IPS DF 4.7 (cell line): ENCODE data around the gene ATP6V0C.
"Not testable (repeated sequence)": the region's sequence is repeated elsewhere in the genome, so short reads cannot be mapped to it uniquely, and the experiment has no call there.

Source experiments
- DNase-seq: peaks from one replicate; pipeline ENCODE4 v3.0.0-alpha.2; 2013; ENCODE audit warnings: low spot score; ENCODE audit errors: extremely low read depth

The ATP6V0C gene

DNA sequence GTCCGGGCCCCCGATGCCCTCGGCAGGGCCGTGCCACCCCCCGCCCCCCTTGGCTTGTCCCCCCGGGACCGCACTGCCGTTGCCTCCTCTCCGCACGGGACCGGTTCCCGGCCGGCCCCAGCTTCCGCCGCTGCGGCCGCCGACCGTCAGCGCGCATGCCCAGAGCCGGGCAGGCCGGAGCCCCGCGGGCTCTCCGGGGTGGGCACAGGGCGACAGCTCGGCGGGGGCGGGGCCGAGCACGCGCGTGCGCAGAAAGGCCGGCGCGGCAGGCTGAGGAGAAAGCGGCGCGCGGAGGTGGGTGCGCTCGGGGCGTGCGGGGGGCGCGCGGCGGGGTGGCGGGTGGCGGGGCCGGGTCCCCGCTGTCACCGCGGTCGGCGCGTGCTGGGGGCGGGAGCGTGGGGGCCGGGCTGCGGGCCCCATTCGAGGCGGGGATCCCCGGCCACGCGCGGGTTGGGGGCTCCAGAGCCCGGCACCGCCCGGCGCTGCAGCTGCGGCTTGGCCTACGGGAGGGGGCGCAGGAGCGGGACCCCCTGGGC is 38.8 kb upstream of the ATP6V0C start, which contains the start of gene TBC1D24:
Gene TBC1D24 (plus strand): TSS at position 251 of the 536 bp plus-strand sequence. CDS start 21,022 bp downstream, outside the sequence.
- DNase-seq: no peak

DNA sequence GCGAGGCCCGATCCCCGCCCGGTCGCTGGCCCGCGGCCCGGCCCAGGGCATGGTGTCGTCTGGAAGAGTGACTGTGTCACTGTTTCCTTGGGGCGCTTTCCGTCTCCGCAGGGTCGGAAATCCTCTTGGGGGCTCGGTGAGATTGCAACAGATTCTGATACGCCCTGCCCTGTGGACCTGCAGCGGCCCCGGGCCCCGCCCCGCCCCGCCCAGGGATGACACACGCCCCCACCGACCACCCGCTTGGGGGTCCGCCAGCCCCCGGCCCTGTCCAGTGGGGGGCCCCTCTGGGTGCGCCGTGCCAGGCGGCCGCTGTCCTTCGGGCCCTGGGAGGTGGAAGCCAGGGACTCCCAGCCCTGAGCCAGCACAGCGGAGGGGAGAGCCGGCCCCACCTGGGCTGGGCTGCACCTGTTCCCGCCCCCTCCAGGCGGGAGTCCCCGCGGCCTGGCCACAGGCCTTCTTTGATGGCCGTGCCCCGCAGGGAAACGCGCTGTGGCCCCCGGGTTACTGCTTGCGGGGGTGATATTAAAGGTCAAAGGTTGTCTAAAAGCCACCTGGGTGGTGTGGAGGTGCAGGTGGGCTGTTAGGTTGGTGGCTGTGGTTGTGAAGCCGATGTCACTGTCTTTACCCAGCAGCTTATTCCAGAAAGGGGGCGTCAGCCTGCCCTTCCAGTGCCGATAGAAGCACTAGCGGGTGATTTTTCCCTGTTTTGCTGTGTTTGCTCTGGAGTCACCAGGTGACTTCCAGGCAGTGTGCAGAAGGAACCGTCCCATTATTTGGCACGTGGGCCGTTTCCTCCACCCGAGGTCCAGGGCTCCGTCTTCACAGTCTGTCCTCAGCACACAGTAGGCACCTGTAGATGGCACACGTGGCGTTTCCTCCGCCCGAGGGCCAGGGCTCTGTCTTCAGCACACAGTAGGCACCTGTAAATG is 38.1 kb upstream of the ATP6V0C start:
- no peak for DNase-seq

DNA sequence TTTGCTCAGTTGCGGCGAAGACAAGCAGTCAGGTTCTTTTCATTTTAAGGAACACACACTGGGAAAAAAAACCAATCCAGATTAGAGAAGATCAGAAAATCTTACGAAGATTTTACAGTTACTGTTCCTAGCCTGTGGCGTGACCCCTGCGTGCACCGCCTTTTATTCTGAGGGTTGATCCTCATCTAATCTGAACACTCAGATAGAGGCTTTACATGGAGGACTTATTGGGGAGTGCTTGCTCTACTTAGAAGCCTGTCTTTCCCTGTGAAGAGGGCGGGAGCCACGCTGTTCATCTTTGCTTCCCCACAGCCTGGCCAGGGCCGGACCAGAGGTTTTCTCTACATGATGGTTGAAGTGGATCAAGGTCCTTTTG is 37.4 kb upstream of the ATP6V0C start:
- DNase-seq: no peak

DNA sequence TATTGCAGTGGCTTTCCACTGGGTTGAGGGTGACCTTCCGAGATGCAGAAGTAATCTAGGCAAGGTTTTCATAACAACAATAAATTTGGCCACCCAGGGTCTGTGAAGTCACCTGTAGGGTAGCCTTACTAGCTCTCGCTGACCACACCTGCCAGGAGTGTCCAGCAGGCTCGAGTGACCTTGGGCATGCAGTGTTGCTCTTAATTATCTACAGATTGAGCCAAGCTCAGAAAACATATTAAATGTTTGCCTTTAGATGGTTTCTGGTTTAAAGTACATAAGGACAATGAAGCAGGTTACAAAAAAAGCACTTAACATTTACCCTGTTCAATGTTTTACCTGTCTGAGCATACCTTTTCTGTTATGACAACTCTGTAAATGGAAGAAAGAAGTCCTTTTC is 37.0 kb upstream of the ATP6V0C start:
- DNase-seq: no peak

DNA sequence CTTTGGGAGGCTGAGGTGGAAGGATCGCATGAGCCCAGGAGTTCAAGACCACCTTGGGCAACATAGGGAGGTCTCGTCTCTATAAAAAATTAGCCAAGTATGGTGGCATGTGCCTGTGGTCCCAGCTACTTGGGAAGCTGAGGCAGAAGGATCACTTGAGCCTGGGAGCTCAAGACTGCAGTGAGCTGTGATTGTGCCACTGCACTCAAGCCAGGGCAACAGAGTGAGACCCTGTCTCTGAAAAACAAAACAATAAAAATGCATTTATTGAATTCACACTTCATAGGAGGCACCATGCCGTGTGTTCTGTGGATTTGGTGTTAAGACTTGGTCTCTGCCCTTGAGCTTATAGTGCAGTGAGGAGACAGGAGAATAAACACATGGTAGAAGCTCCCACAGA is 36.4 kb upstream of the ATP6V0C start:
- DNase-seq: no peak

DNA sequence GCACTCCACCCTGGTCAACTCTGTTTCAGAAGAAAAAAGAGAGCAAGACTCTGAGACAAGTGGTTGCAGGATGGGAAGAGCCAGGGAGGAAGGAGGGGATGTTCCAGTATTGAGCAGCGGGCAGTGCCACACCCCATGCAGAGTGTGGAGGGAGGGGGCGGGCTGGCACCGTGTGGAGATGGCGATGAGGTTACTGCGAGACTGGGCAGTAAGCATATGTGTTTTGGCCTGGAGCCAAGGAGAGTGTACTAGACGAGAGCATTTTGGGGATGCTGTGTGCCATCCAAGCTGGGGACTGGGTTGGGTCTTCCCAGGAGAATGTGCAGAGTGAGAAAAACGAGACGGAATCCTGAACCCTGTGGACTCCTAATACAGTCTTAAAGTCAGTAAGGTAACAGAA is 35.5 kb upstream of the ATP6V0C start:
- DNase-seq: no peak

DNA sequence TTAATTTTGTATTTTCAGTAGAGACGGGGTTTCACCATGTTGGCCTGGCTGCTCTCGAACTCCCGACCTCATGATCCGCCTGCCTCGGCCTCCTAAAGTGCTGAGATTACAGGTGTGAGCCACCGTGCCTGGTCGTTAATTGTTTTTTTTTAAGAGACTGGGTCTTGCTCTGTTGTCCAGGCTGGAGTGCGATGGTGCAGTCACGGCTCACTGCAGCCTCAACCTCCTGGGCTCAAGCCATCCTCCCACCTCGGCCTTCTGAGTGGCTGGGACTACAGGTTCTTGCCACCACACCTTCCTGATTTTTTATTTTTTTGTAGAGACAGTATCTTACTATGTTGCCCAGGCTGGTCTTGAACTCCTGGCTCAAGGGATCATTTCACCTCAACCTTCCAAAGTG is 33.8 kb upstream of the ATP6V0C start:
- not testable (repeated sequence) for DNase-seq

DNA sequence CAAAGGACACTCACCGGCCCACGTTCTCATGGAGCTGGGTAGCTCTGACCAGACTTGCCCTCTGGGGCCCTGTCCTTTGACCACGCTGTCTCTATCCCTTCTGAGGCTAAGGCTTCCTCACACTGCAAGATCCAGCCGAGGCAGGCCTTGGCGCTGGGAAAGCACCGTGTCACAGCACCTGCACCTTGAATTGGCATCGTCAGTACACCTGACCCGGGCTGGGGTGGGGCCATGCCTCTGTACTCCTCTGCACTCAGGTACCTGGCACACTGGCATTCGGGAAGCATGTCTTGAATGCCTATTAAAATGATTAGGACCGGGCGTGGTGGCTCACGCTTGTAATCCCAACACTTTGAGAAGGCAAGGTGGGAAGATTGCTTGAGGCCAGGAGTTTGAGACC is 32.8 kb upstream of the ATP6V0C start:
- DNase-seq: no peak

DNA sequence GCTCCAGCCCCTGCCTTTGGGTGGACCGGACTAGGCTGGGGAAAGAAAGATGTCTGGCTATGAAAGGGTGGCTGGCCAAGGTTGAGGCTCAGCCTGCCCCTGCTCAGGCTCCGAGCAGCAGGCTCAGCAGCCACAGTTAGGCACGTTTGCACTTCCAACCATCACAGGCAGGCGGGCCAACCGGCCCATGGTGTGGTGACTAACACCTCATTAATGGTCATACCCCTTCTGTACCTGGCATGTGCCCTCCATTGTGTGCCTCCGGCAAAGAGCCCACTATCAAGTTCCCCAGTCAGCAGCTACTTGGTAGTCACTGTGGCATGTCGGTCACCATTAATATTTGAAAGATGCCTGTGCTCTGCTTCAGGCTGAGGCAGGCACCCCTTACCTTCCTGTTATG is 32.1 kb upstream of the ATP6V0C start:
- DNase-seq: no peak

DNA sequence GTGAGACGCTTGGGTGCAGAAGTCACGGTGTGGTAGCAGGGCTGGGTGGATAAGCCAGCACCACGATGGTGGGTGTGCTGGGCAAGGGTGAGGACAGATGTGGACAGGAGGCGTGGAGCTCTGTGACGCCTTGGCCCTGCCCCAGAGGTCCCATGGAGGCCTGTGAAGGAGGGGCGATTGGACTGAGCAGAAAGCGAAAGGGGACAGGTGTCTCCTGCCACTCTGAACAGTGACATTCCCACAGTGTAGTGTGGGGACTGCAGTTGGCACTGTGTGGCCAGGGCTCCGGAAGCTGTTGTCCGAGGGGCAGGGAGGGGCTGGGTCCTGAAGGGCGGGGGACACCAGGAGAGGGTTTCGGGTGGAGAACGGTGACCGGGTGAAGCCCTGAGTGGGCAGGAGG is 31.5 kb upstream of the ATP6V0C start:
- DNase-seq: no peak

DNA sequence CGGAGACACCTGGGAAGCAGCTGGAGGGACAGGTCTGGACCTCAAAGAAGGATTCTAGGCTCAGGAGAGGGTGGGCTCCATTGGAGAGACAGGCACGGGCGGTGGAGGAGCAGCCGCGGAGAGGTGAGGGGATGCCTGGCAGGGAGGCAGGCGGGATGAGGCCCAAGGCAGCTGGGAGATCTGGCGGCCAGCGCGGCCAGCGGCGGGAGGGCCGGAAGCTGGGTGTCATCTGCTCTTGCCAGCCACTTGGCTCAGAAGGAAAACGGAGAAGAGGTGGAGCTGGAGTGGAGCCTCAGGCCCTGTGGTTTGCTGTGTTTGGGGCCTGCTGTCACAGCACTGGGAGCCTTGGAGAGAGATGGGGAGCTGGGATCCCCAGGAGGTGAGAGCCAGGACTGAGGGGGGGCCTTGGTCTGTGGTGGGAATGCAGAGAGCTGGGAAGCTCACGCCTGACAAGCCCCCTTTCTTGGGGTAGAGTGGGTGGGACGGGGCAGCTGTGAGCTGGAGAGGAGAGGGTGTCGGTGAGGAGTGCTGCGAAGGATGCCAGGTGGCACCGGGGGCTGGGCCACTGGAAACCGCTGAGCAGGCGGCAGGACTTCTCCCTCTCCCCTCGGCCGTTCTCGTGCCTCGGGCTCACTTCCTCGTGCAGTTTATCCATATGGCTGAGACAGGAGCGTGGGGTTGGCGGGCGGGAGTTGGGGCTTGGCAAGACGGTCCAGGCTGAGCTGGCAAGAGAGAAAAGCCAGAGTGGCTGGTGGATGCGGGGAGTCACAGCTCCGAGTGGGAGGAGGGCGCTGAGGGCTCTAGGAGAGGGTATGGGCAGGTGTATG is 30.8 kb upstream of the ATP6V0C start:
- no peak for DNase-seq

DNA sequence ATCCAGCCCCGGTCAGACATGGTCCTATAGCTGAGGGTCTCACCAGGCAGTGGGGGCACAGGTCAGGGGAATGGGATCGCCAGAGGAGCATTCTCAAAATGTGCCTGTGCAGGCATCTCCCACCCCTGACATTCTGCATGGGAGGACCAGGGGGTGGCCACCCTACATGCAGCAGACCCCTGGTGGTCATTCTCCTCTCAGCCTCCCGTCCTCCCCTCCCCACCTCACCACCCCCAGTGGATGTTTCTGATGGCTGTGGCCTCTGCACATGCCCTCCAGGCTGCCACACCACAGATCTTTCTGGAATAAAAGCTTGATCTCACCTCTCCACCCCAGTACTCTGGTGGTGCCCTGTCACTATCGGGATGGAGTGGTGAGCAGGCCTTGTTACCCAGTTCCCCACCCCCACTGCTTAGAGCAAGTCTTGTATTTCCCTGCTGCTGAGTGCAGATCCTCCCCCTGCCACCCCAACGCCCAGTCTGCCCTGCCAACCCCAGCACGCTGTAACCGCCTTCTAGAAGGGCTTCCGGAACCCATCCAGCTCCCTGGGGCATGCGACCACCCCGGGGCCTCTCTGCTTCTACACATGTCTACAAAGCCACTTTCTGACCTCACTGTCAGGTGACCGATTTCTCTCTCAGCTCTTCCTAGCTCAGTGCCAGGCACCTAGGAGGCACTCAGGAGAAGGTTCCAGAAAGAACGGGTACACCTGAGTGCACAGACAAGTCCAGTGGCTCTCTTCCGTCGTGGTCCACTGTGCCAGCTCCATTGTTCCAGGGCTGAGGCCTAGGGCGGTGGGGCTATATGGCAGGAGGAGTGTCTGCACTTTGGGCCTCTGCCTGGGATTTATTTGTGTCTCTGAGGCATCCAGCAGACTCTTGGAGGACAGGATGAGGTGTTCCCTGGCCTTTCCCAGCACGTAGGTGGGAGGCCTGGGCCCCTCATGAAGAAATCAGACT is 29.5 kb upstream of the ATP6V0C start:
- DNase-seq: no peak

DNA sequence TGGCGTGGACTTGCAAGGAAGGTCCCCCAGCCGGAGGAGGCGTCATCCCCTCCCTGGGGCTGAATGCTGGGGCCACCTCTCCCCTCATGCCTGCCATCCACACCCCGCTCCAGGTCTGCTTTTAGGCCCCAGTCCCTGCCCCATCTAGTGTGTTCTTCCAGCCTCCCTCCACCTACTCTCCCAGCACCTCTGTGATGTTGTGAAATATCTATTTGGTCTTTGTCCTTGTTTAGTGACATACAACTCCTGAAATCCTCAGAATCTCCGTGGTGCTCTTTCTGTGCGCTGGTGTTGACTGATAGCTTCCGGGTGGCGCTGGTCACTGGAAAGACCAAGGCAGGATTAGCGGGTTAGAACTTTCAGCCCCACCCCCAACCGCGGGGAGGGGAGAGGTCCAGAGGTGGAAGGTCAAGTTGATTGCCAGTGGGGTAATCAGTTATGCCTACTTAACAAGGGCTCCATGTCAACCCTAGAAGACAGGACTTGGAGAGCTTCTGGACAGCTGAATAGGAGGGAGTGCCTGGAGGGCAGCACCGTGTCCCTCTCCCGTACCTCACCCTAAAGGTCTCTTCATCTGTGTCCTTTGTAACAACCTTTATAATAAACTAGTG is 28.7 kb upstream of the ATP6V0C start:
- DNase-seq: no peak

DNA sequence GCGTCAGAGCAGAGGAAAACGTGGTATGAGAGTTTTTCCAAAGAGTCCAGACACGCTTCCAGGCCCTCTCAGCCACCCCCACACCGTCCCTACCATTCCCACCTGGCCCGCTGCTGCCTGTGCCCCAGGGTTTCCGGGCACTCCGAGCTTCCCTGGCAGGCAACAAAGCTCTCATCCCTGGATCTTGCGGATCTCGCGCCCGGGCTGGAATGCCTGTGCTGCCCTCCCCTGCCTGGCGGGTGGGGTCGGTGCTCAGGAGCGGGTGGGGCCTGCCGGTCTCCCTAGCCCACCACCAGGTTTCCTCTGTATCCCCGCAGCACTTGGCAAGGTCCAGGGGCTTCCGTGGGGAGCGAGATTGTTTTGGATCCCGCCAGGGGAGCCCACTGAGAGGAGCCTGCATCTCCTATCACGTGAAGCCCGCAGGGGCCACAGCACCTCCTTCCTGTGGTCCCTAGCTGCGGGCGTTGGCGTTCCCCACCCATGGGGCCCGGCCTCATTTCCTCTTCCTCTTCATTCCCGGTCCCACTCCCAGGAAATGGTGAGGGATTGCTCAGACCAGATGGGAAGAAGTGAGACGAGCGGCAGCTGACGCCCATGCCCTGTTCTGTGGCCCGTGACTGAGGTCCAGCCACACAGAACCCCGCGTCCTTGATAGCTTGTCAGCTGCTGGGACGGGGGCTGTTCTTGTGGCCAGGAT is 27.8 kb upstream of the ATP6V0C start:
- DNase-seq: no peak

DNA sequence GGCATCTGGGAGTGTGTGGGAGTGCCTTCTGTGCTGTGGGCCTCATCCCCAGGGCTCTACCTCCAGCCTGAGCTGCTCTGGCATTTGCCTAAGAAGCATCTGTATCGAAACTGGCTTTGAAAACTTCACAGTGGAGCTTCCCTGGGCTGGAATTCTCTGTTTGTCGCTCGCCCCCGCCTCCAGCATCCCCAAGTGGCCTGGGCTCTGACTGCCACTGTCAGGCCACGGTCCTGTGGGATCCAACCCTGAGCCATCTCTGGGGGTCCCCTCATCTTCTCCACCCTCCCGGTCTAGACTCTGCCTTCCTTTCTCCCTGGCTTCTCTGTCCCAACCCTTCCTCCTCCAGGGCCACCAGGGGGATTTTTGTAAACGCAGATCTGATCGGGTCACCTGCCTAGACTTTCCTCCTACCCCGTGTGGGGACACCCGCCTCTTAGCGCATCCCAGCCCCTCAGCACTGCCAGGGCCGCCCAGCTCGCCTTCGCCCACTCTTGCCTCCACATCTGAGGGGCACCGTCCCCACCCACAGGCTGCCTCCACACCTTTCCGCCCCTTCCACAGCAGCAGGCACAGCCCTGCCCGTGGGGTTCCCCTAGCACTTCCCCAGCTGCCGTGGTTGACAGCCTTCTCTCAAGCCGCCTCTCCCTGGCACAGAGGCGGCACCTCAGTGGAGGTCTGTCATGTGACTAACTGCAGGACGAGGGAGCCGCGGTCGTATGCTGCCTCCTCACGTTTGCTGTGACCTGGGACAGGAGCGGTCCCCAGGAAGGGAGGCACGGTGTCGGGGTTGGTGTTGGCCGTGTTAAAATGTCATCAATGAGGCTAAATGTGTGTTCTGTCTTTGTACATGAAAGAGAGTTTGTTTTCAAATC is 26.9 kb upstream of the ATP6V0C start:
- no peak for DNase-seq

DNA sequence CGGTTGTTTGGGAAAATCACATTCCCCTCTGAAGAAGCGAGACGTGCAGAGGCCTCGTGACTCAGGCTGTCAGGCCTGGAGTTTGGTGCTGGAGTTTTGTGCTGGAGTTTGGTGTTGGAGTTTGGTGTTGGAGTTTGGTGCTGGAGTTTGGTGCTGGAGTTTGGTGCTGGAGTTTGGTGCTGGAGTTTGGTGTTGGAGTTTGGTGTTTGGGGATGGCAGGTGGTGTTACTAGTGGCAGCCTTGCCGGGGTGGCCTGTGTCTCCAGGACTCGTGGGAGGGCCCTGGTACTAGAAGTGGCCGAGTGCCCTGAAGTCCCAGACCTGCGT is 26.3 kb upstream of the ATP6V0C start:
- no peak for DNase-seq

DNA sequence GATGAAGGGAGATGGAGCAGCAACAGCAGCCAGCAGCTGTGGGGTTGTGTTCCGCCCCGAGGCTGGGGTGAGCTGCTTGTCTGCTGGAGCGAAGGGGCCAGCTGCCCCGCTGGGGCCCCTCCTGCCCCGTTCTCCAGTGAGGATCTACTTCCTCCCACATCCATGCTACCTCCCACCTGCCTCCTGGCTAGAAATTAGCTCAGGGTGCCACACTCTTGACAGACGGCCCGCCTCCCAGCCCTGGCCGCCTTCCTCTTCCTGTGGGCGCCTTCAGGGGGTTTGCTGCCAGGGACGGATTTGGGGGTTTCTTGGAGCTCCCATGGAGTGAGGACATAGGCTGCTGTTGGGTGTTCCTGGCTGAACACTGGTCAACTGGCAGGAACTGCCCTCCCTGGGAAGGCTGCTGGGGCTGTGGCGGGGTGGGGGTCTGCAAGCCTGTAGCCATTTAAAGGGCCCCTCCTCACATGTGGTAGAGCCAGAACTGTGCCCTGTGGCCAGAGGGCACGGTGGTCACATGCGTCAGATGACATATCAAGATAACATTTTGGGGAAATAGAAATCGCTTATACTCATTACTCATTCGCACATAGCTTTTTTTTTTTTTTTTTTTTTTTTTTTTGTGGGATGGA is 25.7 kb upstream of the ATP6V0C start:
- DNase-seq: no peak

DNA sequence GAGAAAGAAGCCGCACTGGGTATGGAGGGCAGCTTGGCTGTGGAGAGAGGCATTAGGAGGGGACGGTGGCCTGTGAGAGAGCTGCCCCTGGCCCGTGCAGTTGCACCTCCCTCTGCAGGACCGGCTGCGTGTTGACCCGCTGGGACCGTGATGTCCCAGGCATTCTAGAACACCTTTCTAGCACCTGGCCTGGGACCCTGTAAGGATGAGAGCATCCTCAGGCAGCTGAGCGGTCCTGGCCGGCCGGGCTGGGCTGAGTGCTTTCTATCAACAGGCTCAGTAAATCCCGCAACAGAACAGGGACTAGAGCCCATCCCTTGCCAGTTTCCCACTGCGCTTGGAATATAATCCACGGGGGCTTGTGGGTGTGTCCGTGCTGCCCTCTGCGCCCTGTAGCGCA is 24.2 kb upstream of the ATP6V0C start:
- no peak for DNase-seq
